GM20431 (cell line): Measurements from ENCODE around the gene PRDX5.

Experiments used
- in situ Hi-C: fragments of 300-500 bp; cut with MseI, MboI; formaldehyde crosslinking; loops from one replicate; pipeline ENCODE4 v1.15.0; 2020; ENCODE audit warnings: low sequenced_read_pairs; ENCODE audit not compliant: unreplicated experiment

Gene PRDX5

GRCh38 chr11:64289002-64289564, 28.8 kb upstream of the PRDX5 start:
- in situ Hi-C loops, result no loop called here

- in situ Hi-C loops, result no loop called here
These were observed 27.3 kb upstream of the PRDX5 start for GRCh38 chr11:64290352-64291261.

- in situ Hi-C loops, result no loop called here
These were observed 26.6 kb upstream of the PRDX5 start, which contains the start of gene KCNK4 for GRCh38 chr11:64291262-64291751. TSS of gene KCNK4 (plus strand) at chr11:64291302. CDS start at chr11:64293019, 1,717 bp downstream.

- in situ Hi-C loops, result no loop called here
These were observed 26.0 kb upstream of the PRDX5 start for GRCh38 chr11:64291752-64292459.

- in situ Hi-C loops, result no loop called here
These were observed 25.3 kb upstream of the PRDX5 start for GRCh38 chr11:64292460-64293254.

GRCh38 chr11:64294774-64295173, 23.1 kb upstream of the PRDX5 start:
- in situ Hi-C loops, result no loop called here

- in situ Hi-C loops, result no loop called here
These were observed 22.2 kb upstream of the PRDX5 start for GRCh38 chr11:64295760-64296159.

- in situ Hi-C loops, result no loop called here
These were observed 21.7 kb upstream of the PRDX5 start for GRCh38 chr11:64296236-64296635.

GRCh38 chr11:64296830-64297698, 20.9 kb upstream of the PRDX5 start:
- in situ Hi-C loops, result no loop called here

GRCh38 chr11:64297699-64298358, 20.1 kb upstream of the PRDX5 start:
- in situ Hi-C loops, result no loop called here

- in situ Hi-C loops, result no loop called here
These were observed 18.7 kb upstream of the PRDX5 start for GRCh38 chr11:64298966-64299846.

- in situ Hi-C loops, result no loop called here
These were observed 17.9 kb upstream of the PRDX5 start, which contains the start of gene CATSPERZ for GRCh38 chr11:64299847-64300648. TSS of gene CATSPERZ (plus strand) at chr11:64300358. CDS start at chr11:64300411, 53 bp downstream.

GRCh38 chr11:64303109-64304031, 14.6 kb upstream of the PRDX5 start:
- in situ Hi-C loops, result no loop called here

- in situ Hi-C loops, result no loop called here
These were observed 13.9 kb upstream of the PRDX5 start for GRCh38 chr11:64304032-64304315.

- in situ Hi-C loops, result no loop called here
These were observed 13.4 kb upstream of the PRDX5 start for GRCh38 chr11:64304316-64305072.
